GM12878 (cell line): Measurements from ENCODE around the gene SCT. TPM values are rescaled to one million over a fixed set of nuclear protein-coding genes. Genes with fewer than 3 reads are reported as not detected.

Source experiments
- ATAC-seq: fragments of 200-7000 bp; cut with Tn5 transposase; 3 replicates; pipeline ENCODE4 v1.9.1; 2020; ENCODE audit warnings: mild to moderate bottlenecking, moderate library complexity
- BruUV-seq: library from RNA; stranded (reverse); fragments of 400-500 nt; replicated peaks from 2 replicates; lab custom pipeline; 2021; lab: Mats Ljungman, UMichigan
- CTCF ChIA-PET: fragments of 300-600 bp; sonication (Branson Sonifier 250); formaldehyde crosslinking; extraction: SDS; loops from one replicate; lab custom pipeline; 2021; ENCODE audit warnings: inconsistent platforms; lab: Yijun Ruan, JAX
- POLR2A ChIA-PET: fragments of 350-600 bp; formaldehyde crosslinking; extraction: SDS; loops from one replicate; lab custom pipeline; 2021; ENCODE audit warnings: inconsistent platforms; lab: Charles Lee
- RAD21 ChIA-PET: fragments of 300-600 bp; sonication (Branson Sonifier 250); formaldehyde crosslinking; loops from one replicate; lab custom pipeline; 2023; ENCODE audit warnings: antibody characterized with exemption; ENCODE audit not compliant: unreplicated experiment; lab: Charles Lee
- SMC1A ChIA-PET: fragments of 300-600 bp; sonication (Branson Sonifier 250); formaldehyde crosslinking; loops from one replicate; lab custom pipeline; 2023; ENCODE audit not compliant: unreplicated experiment, uncharacterized antibody; lab: Charles Lee
- DNase-seq: peaks from one replicate; pipeline ENCODE4 v3.0.0-alpha.2; 2011; ENCODE audit warnings: low read depth, low spot score
- FAIRE-seq: peaks from 3 replicates; lab custom pipeline; 2011; peaks lifted over from hg19 to GRCh38; lab: Jason Lieb, UNC
- H2AFZ ChIP-seq: 2 replicates; pipeline ENCODE4 v1.6.0; 2011; ENCODE audit warnings: low read depth, low read length, control low read depth; ENCODE audit not compliant: control insufficient read depth
- H3K27ac ChIP-seq: 2 replicates; pipeline ENCODE4 v1.5.1; 2011; ENCODE audit warnings: control low read depth; ENCODE audit not compliant: control insufficient read depth, insufficient read depth
- H3K27me3 ChIP-seq, 2 experiments: replicated peaks in 1 of 2; 2 replicates each; pipeline versions ENCODE4 v1.6.0 to v1.6.1; 2011; ENCODE audit warnings: low read length in 1 of 2; ENCODE audit not compliant: control insufficient read depth in 2 of 2, insufficient read depth in 2 of 2
- H3K36me3 ChIP-seq, 2 experiments: 2 replicates each; pipeline ENCODE4 v1.5.1; 2011; ENCODE audit warnings: low read length in 1 of 2; ENCODE audit not compliant: control insufficient read depth in 2 of 2, insufficient read depth in 2 of 2
- H3K4me1 ChIP-seq: 2 replicates; pipeline ENCODE4 v1.6.1; 2011; ENCODE audit warnings: mild to moderate bottlenecking, low read length, moderate library complexity, mixed read lengths; ENCODE audit not compliant: control insufficient read depth, insufficient read depth
- H3K4me2 ChIP-seq: 2 replicates; pipeline ENCODE4 v1.6.0; 2011; ENCODE audit warnings: control low read depth; ENCODE audit not compliant: control insufficient read depth, insufficient read depth
- H3K4me3 ChIP-seq: fragments of 200-600 bp; sonication (generic); 2 replicates; pipeline ENCODE4 v1.5.1; 2016
- H3K79me2 ChIP-seq: 2 replicates; pipeline ENCODE4 v1.6.0; 2011; ENCODE audit warnings: low read length; ENCODE audit not compliant: control insufficient read depth, insufficient read depth
- H3K9ac ChIP-seq: 2 replicates; pipeline ENCODE4 v1.8.0; 2011; ENCODE audit warnings: low read length, control low read depth, mixed read lengths; ENCODE audit not compliant: control insufficient read depth, insufficient read depth
- H3K9me3 ChIP-seq: replicated peaks from 3 replicates; pipeline ENCODE4 v1.5.1; 2011; ENCODE audit warnings: mild to moderate bottlenecking, low read length; ENCODE audit not compliant: control insufficient read depth, insufficient read depth
- H4K20me1 ChIP-seq: 2 replicates; pipeline ENCODE4 v1.6.0; 2011; ENCODE audit not compliant: control insufficient read depth, insufficient read depth
- BMI1 ChIP-seq: fragments of 450-650 bp; IDR thresholded peaks from 2 replicates; pipeline ENCODE4 v1.6.1; 2016; ENCODE audit warnings: mild to moderate bottlenecking, moderate library complexity, borderline replicate concordance
- ELK1 ChIP-seq: IDR thresholded peaks from 2 replicates; pipeline ENCODE4 v1.6.1; 2012; ENCODE audit warnings: low read depth, low read length, improper control_type of control experiment
- HDGF ChIP-seq: fragments of 450-650 bp; IDR thresholded peaks from 2 replicates; pipeline ENCODE4 v1.6.1; 2016; ENCODE audit warnings: antibody characterized with exemption
- IKZF2 ChIP-seq, 2 experiments: fragments of 450-650 bp; IDR thresholded peaks; 2 replicates each; pipeline ENCODE4 v1.6.1; 2017; ENCODE audit warnings: mild to moderate bottlenecking in 2 of 2, moderate library complexity in 2 of 2
- JUND ChIP-seq: IDR thresholded peaks from 2 replicates; pipeline ENCODE4 v1.6.1; 2012; ENCODE audit warnings: low read depth, mild to moderate bottlenecking, low read length, improper control_type of control experiment, moderate library complexity
- NFYA ChIP-seq: IDR thresholded peaks from 2 replicates; pipeline ENCODE4 v1.6.1; 2011; ENCODE audit warnings: low read depth, mild to moderate bottlenecking, low read length, improper control_type of control experiment, borderline replicate concordance
- POLR2A ChIP-seq: IDR thresholded peaks from 2 replicates; pipeline ENCODE4 v1.6.1; 2011; ENCODE audit warnings: low read depth, mild to moderate bottlenecking, low read length
- RFX5 ChIP-seq: IDR thresholded peaks from 2 replicates; pipeline ENCODE4 v1.6.1; 2011; ENCODE audit warnings: low read depth, low read length, improper control_type of control experiment
- SPI1 ChIP-seq: IDR thresholded peaks from 2 replicates; pipeline ENCODE4 v1.6.1; 2011; ENCODE audit warnings: low read depth, mild to moderate bottlenecking, low read length, moderate library complexity, borderline replicate concordance; ENCODE audit not compliant: insufficient read depth
- SREBF2 ChIP-seq: IDR thresholded peaks from 2 replicates; pipeline ENCODE4 v1.6.1; 2012; ENCODE audit warnings: mild to moderate bottlenecking, low read length
- SRF ChIP-seq, 2 experiments: IDR thresholded peaks; 2 replicates each; pipeline ENCODE4 v1.6.1; 2011; ENCODE audit warnings: low read depth in 2 of 2, low read length in 2 of 2, mild to moderate bottlenecking in 1 of 2, moderate library complexity in 1 of 2
- YBX1 ChIP-seq: fragments of 450-650 bp; IDR thresholded peaks from 2 replicates; pipeline ENCODE4 v1.6.1; 2016; ENCODE audit warnings: antibody characterized with exemption
- WGBS: methylation state at CpG from one replicate; pipeline ENCODE4 v1.1.6; 2016; ENCODE audit warnings: low lambda C conversion rate; ENCODE audit not compliant: insufficient replicate concordance, insufficient coverage; ENCODE audit errors: missing lambda C conversion rate; 5-methylcytosine and 5-hydroxymethylcytosine counted together
- in situ Hi-C: fragments of 300-500 bp; cut with MboI; formaldehyde crosslinking; loops from 9 replicates; pipeline ENCODE4 v1.14.3; 2018; ENCODE audit warnings: mixed read lengths
- intact Hi-C: fragments of 100-400 bp; cut with micrococcal nuclease; formaldehyde crosslinking; loops from one replicate; pipeline ENCODE4 v1.14.2; 2022; ENCODE audit not compliant: unreplicated experiment
- polyA plus RNA-seq, 11 experiments: library from polyadenylated mRNA; depleted of rRNA in 4 of 11; unstranded in 6 of 11; stranded (reverse) in 5 of 11; fragments of >200 nt; fragmentation: Nextera tagmentation in 4 of 11; fragmentation: Illumina TruSeq in 1 of 11; extraction: Ambion mirVana in 4 of 11; extraction: Trizol in 1 of 11; gene quantifications; 1 replicate in 1 of 11; 2 replicates in 10 of 11; pipeline versions ENCODE4 v1.2.1 to v1.2.3, GENCODE V29; 2011 to 2016; ENCODE audit warnings: inconsistent platforms in 2 of 11, missing spikeins in 2 of 11, low read depth in 1 of 11
- total RNA-seq, 4 experiments: library from RNA; depleted of rRNA in 3 of 4; stranded (reverse); fragments of >200 nt in 3 of 4; fragmentation: Illumina TruSeq in 1 of 4; extraction: Trizol in 1 of 4; gene quantifications; 2 replicates each; pipeline versions ENCODE4 v1.2.1 to v1.2.3, GENCODE V29; 2013 to 2021
- TF ChIP-seq, protein P1 (sequence below): fragments of 450-650 bp; IDR thresholded peaks from 2 replicates; pipeline ENCODE4 v1.6.1; 2017; ENCODE audit warnings: mild to moderate bottlenecking
- TF ChIP-seq, protein P2 (sequence below): IDR thresholded peaks from 2 replicates; pipeline ENCODE4 v1.6.1; 2011; ENCODE audit warnings: mild to moderate bottlenecking, low read depth, low read length, moderate library complexity; ENCODE audit not compliant: insufficient replicate concordance

Gene SCT
- total and polyA plus RNA-seq, 10 of the 15 experiments (the other 5 are each of a cell fraction or from before 2014, with no cell fraction given) = not detected

DNA sequence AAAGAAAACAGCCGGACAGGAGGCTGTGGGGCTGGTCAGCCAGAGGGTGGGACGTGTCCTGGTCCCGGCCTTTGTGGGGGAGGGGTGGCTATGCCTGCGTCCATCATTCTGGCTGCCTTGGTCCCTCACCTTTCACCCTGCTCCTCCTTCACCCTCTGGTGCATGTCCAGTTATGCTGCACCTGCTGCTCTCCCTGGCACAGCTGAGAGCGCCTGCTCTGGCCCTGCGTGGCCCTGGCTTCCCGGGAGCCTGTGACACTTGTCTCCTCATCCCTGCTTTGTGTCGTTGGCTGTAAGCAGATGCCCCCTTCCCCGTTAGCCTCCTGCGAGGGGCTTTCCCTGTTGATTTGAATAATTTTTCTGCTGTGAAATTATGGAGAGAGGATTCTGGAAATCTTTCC, 34.1 kb downstream of the SCT start (continued):
- TF ChIP-seq, protein P1, sequence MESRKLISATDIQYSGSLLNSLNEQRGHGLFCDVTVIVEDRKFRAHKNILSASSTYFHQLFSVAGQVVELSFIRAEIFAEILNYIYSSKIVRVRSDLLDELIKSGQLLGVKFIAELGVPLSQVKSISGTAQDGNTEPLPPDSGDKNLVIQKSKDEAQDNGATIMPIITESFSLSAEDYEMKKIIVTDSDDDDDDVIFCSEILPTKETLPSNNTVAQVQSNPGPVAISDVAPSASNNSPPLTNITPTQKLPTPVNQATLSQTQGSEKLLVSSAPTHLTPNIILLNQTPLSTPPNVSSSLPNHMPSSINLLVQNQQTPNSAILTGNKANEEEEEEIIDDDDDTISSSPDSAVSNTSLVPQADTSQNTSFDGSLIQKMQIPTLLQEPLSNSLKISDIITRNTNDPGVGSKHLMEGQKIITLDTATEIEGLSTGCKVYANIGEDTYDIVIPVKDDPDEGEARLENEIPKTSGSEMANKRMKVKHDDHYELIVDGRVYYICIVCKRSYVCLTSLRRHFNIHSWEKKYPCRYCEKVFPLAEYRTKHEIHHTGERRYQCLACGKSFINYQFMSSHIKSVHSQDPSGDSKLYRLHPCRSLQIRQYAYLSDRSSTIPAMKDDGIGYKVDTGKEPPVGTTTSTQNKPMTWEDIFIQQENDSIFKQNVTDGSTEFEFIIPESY = no peak
- no peak for TF ChIP-seq NFYA
- TF ChIP-seq, all 136 proteins: peak for 0

GRCh38 chr11:592501-592900, 34.5 kb downstream of the SCT start:
- SMC1A ChIA-PET = no interaction called here
- Histone ChIP-seq H3K4me1 (no peaks in the 10 kb centered on the region), H3K9me3 (no peaks in the 10 kb centered on the region), H3K9ac (no peak overlapping the region), H3K4me2 (no peak overlapping the region), H3K36me3 (peaks cover 30 to 46% of the 10 kb centered on the region in 2 experiments), H2AFZ (no peak overlapping the region), H3K27me3 (no peaks in the 10 kb centered on the region), H4K20me1 (no peaks in the 10 kb centered on the region), H3K27ac (no peak overlapping the region), H3K79me2 (no peaks in the 10 kb centered on the region), H3K4me3 (no peak overlapping the region)
- ATAC-seq (no peak), FAIRE-seq (no peak), DNase-seq (no peak)
- BruUV-seq = no TSS peak
- in situ Hi-C loops = no loop called here
- intact Hi-C loops = no loop called here
- CTCF ChIA-PET = no interaction called here
- TF ChIP-seq SPI1 (no peak), POLR2A (peak; percentile 41; the same call in 1 of the 2 replicates)
- over 99% methylated on average over 22 of the region's 22 CpGs for WGBS
- RAD21 ChIA-PET = no interaction called here
- POLR2A ChIA-PET = no interaction called here

GRCh38 chr11:590997-591396, 36.0 kb downstream of the SCT start:
- no peak for FAIRE-seq
- Histone ChIP-seq H3K9ac (no peak overlapping the region), H3K36me3 (peaks cover 35 to 47% of the 10 kb centered on the region in 2 experiments), H3K9me3 (no peaks in the 10 kb centered on the region), H2AFZ (no peak overlapping the region), H3K79me2 (no peaks in the 10 kb centered on the region), H3K4me1 (no peaks in the 10 kb centered on the region), H3K4me3 (no peak overlapping the region), H4K20me1 (no peaks in the 10 kb centered on the region), H3K27ac (no peak overlapping the region), H3K27me3 (no peaks in the 10 kb centered on the region), H3K4me2 (no peak overlapping the region)
- ChIA-PET RAD21 (no interaction called here), CTCF (no interaction called here), SMC1A (no interaction called here), POLR2A (no interaction called here)
- ATAC-seq = no peak
- no peak for DNase-seq
- intact Hi-C loops = no loop called here
- WGBS = 90% methylated on average over 11 of the region's 11 CpGs
- no TSS peak for BruUV-seq
- in situ Hi-C loops = no loop called here
- TF ChIP-seq YBX1 = no peak
- no peak for TF ChIP-seq SREBF2
- TF ChIP-seq, protein P2, sequence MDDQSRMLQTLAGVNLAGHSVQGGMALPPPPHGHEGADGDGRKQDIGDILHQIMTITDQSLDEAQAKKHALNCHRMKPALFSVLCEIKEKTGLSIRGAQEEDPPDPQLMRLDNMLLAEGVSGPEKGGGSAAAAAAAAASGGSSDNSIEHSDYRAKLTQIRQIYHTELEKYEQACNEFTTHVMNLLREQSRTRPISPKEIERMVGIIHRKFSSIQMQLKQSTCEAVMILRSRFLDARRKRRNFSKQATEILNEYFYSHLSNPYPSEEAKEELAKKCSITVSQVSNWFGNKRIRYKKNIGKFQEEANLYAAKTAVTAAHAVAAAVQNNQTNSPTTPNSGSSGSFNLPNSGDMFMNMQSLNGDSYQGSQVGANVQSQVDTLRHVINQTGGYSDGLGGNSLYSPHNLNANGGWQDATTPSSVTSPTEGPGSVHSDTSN = no peak
- TF ChIP-seq HDGF = no peak
- no peak for TF ChIP-seq SRF (IDR thresholded peaks at IDR 0.05; ENCODE audit: low read depth in 2 of 2, low read length in 2 of 2)
- no peak for TF ChIP-seq IKZF2 (IDR thresholded peaks at IDR 0.05)
- TF ChIP-seq BMI1 = no peak
- no peak for TF ChIP-seq ELK1
- no peak for TF ChIP-seq RFX5
- TF ChIP-seq JUND = no peak
